SIG-M5 treated with dmso at 0.1 percent for 504 hours (cell line): ENCODE results near the gene SERINC2.

ENCODE experiments used
- DNase-seq: peaks from one replicate; lab custom pipeline; 2025; ENCODE audit not compliant: unreplicated experiment; lab: John Stamatoyannopoulos, UW

The SERINC2 gene

GRCh38 chr1:31412205-31412604 is 808 bp upstream of the SERINC2 start:
- no peak for DNase-seq

GRCh38 chr1:31413405-31414001 is 490 bp downstream of the SERINC2 start:
- DNase-seq: peak; percentile 16

GRCh38 chr1:31414980-31415370 is 2.0 kb downstream of the SERINC2 start:
- DNase-seq: no peak

- no peak for DNase-seq
These were observed 2.6 kb downstream of the SERINC2 start for GRCh38 chr1:31415658-31416057.

- no peak for DNase-seq
These were observed 3.2 kb downstream of the SERINC2 start for GRCh38 chr1:31416101-31416736.

GRCh38 chr1:31417148-31417547 is 4.1 kb downstream of the SERINC2 start:
- no peak for DNase-seq

GRCh38 chr1:31418626-31419323 is 5.8 kb downstream of the SERINC2 start:
- no peak for DNase-seq

- no peak for DNase-seq
These were observed 7.7 kb downstream of the SERINC2 start for GRCh38 chr1:31420716-31421115.

- peak; percentile 29 for DNase-seq
These were observed 8.5 kb downstream of the SERINC2 start for GRCh38 chr1:31421371-31422040.

GRCh38 chr1:31422505-31423319 is 9.7 kb downstream of the SERINC2 start:
- peak; percentile 55 for DNase-seq

GRCh38 chr1:31423418-31423947 is 10.5 kb downstream of the SERINC2 start:
- no peak for DNase-seq

GRCh38 chr1:31424568-31424967 is 11.6 kb downstream of the SERINC2 start:
- no peak for DNase-seq

- no peak for DNase-seq
These were observed 12.5 kb downstream of the SERINC2 start for GRCh38 chr1:31425301-31426081.

- no peak for DNase-seq
These were observed 13.4 kb downstream of the SERINC2 start for GRCh38 chr1:31426249-31426922.

- DNase-seq: no peak
These were observed 14.3 kb downstream of the SERINC2 start for GRCh38 chr1:31427322-31427721.

GRCh38 chr1:31428436-31429221 is 15.6 kb downstream of the SERINC2 start:
- DNase-seq: no peak

GRCh38 chr1:31429583-31429982 is 16.6 kb downstream of the SERINC2 start:
- DNase-seq: no peak
